H1 (cell line): ENCODE results near the gene BAG1. TPM values are rescaled to one million over a fixed set of nuclear protein-coding genes. Genes with fewer than 3 reads are reported as not detected.

ENCODE experiments used
- SRF ChIP-seq: IDR thresholded peaks from 2 replicates; pipeline ENCODE4 v1.6.1; 2011; ENCODE audit warnings: mild to moderate bottlenecking, low read depth, low read length, moderate library complexity
- polyA plus RNA-seq, 7 experiments: library from polyadenylated mRNA; depleted of rRNA in 3 of 7; stranded (reverse) in 5 of 7; unstranded in 2 of 7; fragments of >200 nt in 5 of 7; fragments of 200-250 nt in 2 of 7; gene quantifications; 1 replicate in 5 of 7; 2 replicates in 1 of 7; 4 replicates in 1 of 7; pipeline versions ENCODE4 v1.2.1 to v1.2.3, GENCODE V29; 2011 to 2013; ENCODE audit warnings: missing spikeins in 2 of 7, mixed read lengths in 2 of 7
- total RNA-seq: library from RNA; stranded (reverse); fragmentation: NEBNext Ultra II Directional; extraction: Animal tissue kit (Norgen Biotek cat#: 25700); gene quantifications from 2 replicates; pipeline ENCODE4 v1.2.1, GENCODE V29; 2021
- TF ChIP-seq, protein P1 (sequence below): fragments of 300-600 bp; sonication (generic); IDR thresholded peaks from 2 replicates; pipeline ENCODE4 v1.7.1; 2012; ENCODE audit warnings: low read length, moderate library complexity, mild to moderate bottlenecking, inconsistent platforms; ENCODE audit not compliant: insufficient replicate concordance

Gene BAG1
- total and polyA plus RNA-seq, 2 of the 8 experiments (the other 6 are each of a cell fraction or from before 2014, with no cell fraction given): 14.7 to 59.8 TPM

DNA sequence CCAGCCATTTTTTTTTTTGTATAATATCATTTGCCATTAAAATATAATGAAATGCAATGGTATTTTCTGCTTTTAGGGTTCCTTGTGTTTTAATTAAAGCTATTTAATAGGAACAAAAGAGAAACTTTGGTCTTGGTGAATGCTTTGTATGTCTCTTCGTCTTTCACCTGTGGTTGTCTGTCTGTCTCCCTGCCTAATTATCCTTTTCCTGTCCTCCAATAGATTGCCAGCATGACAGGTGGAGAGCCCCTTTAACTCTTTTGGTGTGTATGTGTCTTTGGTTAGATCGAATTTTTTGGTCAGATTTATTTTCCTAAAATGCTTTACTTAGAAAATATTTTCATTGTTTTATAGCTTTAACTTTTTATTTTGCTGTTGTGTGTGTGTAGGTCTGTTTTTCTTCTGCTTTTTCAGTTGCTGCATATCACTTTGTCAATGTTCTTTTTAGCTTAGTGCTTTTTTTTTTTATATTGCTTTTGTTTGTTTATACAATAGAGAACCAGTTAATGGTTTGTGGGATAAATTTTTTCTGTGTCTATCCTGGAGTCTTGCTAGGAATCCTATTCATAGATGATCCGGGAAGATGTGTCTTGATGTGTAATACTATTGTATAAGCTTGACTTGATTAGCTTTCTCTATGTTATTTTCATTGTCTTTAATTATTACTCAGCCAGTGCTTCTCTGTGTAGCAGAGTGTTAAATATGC lies 8.9 kb upstream of the BAG1 start (continued):
- TF ChIP-seq, protein P1, sequence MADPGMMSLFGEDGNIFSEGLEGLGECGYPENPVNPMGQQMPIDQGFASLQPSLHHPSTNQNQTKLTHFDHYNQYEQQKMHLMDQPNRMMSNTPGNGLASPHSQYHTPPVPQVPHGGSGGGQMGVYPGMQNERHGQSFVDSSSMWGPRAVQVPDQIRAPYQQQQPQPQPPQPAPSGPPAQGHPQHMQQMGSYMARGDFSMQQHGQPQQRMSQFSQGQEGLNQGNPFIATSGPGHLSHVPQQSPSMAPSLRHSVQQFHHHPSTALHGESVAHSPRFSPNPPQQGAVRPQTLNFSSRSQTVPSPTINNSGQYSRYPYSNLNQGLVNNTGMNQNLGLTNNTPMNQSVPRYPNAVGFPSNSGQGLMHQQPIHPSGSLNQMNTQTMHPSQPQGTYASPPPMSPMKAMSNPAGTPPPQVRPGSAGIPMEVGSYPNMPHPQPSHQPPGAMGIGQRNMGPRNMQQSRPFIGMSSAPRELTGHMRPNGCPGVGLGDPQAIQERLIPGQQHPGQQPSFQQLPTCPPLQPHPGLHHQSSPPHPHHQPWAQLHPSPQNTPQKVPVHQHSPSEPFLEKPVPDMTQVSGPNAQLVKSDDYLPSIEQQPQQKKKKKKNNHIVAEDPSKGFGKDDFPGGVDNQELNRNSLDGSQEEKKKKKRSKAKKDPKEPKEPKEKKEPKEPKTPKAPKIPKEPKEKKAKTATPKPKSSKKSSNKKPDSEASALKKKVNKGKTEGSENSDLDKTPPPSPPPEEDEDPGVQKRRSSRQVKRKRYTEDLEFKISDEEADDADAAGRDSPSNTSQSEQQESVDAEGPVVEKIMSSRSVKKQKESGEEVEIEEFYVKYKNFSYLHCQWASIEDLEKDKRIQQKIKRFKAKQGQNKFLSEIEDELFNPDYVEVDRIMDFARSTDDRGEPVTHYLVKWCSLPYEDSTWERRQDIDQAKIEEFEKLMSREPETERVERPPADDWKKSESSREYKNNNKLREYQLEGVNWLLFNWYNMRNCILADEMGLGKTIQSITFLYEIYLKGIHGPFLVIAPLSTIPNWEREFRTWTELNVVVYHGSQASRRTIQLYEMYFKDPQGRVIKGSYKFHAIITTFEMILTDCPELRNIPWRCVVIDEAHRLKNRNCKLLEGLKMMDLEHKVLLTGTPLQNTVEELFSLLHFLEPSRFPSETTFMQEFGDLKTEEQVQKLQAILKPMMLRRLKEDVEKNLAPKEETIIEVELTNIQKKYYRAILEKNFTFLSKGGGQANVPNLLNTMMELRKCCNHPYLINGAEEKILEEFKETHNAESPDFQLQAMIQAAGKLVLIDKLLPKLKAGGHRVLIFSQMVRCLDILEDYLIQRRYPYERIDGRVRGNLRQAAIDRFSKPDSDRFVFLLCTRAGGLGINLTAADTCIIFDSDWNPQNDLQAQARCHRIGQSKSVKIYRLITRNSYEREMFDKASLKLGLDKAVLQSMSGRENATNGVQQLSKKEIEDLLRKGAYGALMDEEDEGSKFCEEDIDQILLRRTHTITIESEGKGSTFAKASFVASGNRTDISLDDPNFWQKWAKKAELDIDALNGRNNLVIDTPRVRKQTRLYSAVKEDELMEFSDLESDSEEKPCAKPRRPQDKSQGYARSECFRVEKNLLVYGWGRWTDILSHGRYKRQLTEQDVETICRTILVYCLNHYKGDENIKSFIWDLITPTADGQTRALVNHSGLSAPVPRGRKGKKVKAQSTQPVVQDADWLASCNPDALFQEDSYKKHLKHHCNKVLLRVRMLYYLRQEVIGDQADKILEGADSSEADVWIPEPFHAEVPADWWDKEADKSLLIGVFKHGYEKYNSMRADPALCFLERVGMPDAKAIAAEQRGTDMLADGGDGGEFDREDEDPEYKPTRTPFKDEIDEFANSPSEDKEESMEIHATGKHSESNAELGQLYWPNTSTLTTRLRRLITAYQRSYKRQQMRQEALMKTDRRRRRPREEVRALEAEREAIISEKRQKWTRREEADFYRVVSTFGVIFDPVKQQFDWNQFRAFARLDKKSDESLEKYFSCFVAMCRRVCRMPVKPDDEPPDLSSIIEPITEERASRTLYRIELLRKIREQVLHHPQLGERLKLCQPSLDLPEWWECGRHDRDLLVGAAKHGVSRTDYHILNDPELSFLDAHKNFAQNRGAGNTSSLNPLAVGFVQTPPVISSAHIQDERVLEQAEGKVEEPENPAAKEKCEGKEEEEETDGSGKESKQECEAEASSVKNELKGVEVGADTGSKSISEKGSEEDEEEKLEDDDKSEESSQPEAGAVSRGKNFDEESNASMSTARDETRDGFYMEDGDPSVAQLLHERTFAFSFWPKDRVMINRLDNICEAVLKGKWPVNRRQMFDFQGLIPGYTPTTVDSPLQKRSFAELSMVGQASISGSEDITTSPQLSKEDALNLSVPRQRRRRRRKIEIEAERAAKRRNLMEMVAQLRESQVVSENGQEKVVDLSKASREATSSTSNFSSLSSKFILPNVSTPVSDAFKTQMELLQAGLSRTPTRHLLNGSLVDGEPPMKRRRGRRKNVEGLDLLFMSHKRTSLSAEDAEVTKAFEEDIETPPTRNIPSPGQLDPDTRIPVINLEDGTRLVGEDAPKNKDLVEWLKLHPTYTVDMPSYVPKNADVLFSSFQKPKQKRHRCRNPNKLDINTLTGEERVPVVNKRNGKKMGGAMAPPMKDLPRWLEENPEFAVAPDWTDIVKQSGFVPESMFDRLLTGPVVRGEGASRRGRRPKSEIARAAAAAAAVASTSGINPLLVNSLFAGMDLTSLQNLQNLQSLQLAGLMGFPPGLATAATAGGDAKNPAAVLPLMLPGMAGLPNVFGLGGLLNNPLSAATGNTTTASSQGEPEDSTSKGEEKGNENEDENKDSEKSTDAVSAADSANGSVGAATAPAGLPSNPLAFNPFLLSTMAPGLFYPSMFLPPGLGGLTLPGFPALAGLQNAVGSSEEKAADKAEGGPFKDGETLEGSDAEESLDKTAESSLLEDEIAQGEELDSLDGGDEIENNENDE: no peak
- TF ChIP-seq SRF: no peak
